KOPT-K1 (cell line): Measurements from ENCODE around the gene ABCC4.

ENCODE experiments used
- H3K27ac ChIP-seq: fragments of 200-600 bp; sonication (generic); 2 replicates; pipeline ENCODE4 v1.5.1; 2016; ENCODE audit warnings: antibody characterized with exemption, mild to moderate bottlenecking, low read depth, low read length; ENCODE audit not compliant: poor library complexity, severe bottlenecking
- H3K36me3 ChIP-seq: fragments of 200-600 bp; sonication (generic); 2 replicates; pipeline ENCODE4 v1.5.1; 2017; ENCODE audit warnings: antibody characterized with exemption, mild to moderate bottlenecking, low read length, moderate library complexity; ENCODE audit not compliant: insufficient read depth
- H3K9me3 ChIP-seq: fragments of 200-600 bp; sonication (generic); 2 replicates; pipeline ENCODE4 v1.5.1; 2017; ENCODE audit warnings: antibody characterized with exemption, low read length, mild to moderate bottlenecking; ENCODE audit not compliant: insufficient read depth, poor library complexity, severe bottlenecking

ABCC4 gene

DNA sequence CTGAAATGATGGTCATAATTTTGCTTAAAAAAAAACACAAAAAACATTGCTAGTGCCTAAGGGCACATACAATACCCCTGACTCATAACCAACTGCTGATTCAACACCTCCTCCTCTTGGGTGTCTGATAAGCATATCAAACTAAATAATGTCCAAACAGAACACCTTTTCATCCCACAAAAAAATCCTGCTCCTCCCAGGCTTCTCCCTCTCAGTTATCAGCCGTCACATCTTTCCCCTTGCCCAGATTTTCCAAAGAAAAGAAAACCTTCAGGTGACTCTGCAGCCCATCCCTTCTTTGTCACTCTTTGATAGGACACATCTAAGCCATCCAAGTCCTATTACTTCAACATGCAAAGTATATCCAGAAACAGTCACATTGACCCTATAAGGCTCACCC, 46.9 kb downstream of the ABCC4 start:
- no peaks in the 10 kb centered on the region for H3K36me3 ChIP-seq
- no peak overlapping the region for H3K27ac ChIP-seq
- no peaks in the 10 kb centered on the region for H3K9me3 ChIP-seq

- H3K9me3 ChIP-seq, result no peaks in the 10 kb centered on the region
- H3K36me3 ChIP-seq, result no peaks in the 10 kb centered on the region
- no peak overlapping the region for H3K27ac ChIP-seq
These were observed 48.2 kb downstream of the ABCC4 start for GRCh38 chr13:95253033-95253432.

- no peak overlapping the region for H3K27ac ChIP-seq
- H3K9me3 ChIP-seq, result no peaks in the 10 kb centered on the region
- H3K36me3 ChIP-seq, result peaks cover 3% of the 10 kb centered on the region; the same call in 1 of the 2 replicates
These were observed 49.6 kb downstream of the ABCC4 start for GRCh38 chr13:95251641-95252040.

DNA sequence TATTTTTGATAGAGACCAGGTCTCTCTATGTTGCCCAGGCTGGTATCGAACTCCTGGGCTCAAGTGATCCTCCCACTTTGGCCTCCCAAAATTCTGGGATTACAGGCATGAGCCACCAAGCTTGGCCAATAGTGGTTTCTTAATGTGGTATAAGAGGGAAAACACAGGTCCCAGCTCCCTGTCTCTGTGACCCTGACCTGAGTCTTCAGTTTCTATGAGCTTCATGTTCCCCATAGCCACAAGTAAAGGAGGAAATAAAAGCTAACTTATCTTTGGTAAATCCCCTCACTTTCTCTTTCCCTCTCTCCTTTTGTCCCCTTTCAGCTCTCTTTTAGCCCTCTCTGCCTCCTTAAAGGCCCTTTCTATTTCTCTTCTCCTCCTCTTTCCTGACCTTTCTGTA, 50.3 kb downstream of the ABCC4 start:
- H3K27ac ChIP-seq, result no peak overlapping the region
- H3K36me3 ChIP-seq, result peaks cover 10% of the 10 kb centered on the region; the same call in 1 of the 2 replicates
- no peaks in the 10 kb centered on the region for H3K9me3 ChIP-seq

DNA sequence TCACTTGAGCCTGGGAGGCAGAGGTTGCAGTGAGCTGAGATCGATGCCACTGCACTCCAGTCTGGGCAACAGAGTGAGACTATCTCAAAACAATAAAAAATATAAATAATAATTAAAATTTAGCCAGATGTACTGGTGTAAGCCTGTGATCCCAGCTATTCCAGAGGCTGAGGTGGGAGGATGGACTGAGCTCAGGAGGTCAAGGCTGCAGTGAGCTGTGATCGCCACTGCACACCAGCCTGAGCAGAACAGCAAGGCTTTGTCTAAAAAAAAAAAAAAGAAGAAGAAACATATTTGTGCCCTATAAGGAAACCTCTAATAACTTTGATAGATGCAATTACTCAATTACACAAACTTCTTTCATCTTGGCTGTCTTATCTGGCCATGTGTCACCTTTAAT, 52.3 kb downstream of the ABCC4 start:
- Histone ChIP-seq H3K36me3 (peaks cover 10% of the 10 kb centered on the region; the same call in 1 of the 2 replicates), H3K9me3 (no peaks in the 10 kb centered on the region), H3K27ac (no peak overlapping the region)

GRCh38 chr13:95247852-95248251, 53.4 kb downstream of the ABCC4 start:
- no peak overlapping the region for H3K27ac ChIP-seq
- peaks cover 10% of the 10 kb centered on the region; the same call in 1 of the 2 replicates for H3K36me3 ChIP-seq
- H3K9me3 ChIP-seq, result no peaks in the 10 kb centered on the region

DNA sequence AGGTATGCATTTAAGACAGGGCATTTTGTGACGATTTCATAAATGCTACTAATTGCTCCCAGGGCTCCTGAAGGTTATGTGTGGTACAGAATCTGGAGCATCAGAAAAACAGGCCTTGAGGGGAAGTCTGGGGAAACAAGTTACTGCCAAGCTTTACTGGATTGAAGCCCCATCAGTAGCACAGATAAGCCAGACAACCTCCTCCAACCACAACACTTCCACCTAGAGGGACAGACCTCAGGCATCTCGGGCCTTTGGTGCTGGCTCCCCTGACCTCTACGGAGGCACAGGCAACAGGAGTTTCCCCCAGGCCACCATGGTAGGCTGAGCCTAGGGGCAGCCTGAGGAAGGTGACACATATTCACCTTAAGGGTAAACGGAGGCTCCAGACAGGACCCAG, 54.1 kb downstream of the ABCC4 start:
- Histone ChIP-seq H3K9me3 (no peaks in the 10 kb centered on the region), H3K27ac (no peak overlapping the region)

GRCh38 chr13:95246292-95247082, 54.8 kb downstream of the ABCC4 start:
- Histone ChIP-seq H3K27ac (no peak overlapping the region), H3K9me3 (no peaks in the 10 kb centered on the region), H3K36me3 (peaks cover 10% of the 10 kb centered on the region; the same call in 1 of the 2 replicates)

More for the DNA sequence above, 54.1 kb downstream of the ABCC4 start:
- H3K36me3 ChIP-seq, result peaks cover 10% of the 10 kb centered on the region; the same call in 1 of the 2 replicates

- H3K9me3 ChIP-seq, result no peaks in the 10 kb centered on the region
- peaks cover 10% of the 10 kb centered on the region; the same call in 1 of the 2 replicates for H3K36me3 ChIP-seq
- H3K27ac ChIP-seq, result no peak overlapping the region
These were observed 56.2 kb downstream of the ABCC4 start for GRCh38 chr13:95245071-95245470.

DNA sequence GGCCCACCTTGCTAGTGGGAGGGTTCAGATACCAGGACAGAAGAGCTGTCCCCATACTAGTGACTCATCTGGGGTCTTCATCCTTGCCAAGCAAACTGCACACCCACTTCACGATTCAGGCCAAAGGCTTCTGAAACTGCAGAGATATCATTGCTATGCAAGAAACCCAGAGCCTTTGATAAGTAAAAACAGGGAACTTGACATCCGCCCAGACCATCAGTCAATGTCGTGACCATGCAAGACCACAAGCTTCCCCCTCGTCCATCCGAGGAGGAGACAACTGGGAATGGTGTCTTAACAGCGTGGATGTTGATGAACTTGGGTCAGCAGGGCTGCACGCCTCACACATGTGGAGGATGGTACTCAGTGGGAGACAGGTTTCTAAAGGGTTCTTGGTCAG, 58.0 kb downstream of the ABCC4 start:
- peaks cover 10% of the 10 kb centered on the region; the same call in 1 of the 2 replicates for H3K36me3 ChIP-seq
- no peaks in the 10 kb centered on the region for H3K9me3 ChIP-seq
- no peak overlapping the region for H3K27ac ChIP-seq

DNA sequence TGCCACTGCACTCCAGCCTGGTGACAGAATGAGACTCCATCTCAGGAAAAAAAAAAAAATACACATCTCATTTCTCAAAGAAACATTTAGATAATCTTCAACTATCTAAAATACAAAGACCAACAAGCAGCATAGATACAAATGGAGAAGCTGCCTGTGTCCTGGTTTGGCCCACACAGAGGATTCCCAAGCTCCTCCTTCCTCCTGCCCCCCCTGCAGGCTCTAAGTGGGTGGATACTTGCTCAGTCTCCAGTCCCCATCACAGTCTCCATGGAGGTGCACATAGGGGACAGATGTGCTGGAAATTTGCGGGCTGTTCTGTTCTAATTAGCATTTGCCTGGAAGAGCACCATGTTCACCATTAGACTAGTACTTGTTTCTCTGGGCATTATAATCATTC, 59.9 kb downstream of the ABCC4 start:
- no peaks in the 10 kb centered on the region for H3K9me3 ChIP-seq
- H3K36me3 ChIP-seq, result peaks cover 4% of the 10 kb centered on the region; the same call in 1 of the 2 replicates
- H3K27ac ChIP-seq, result no peak overlapping the region

- Histone ChIP-seq H3K36me3 (no peaks in the 10 kb centered on the region), H3K9me3 (no peaks in the 10 kb centered on the region), H3K27ac (no peak overlapping the region)
These were observed 62.0 kb downstream of the ABCC4 start for GRCh38 chr13:95239283-95239682.

DNA sequence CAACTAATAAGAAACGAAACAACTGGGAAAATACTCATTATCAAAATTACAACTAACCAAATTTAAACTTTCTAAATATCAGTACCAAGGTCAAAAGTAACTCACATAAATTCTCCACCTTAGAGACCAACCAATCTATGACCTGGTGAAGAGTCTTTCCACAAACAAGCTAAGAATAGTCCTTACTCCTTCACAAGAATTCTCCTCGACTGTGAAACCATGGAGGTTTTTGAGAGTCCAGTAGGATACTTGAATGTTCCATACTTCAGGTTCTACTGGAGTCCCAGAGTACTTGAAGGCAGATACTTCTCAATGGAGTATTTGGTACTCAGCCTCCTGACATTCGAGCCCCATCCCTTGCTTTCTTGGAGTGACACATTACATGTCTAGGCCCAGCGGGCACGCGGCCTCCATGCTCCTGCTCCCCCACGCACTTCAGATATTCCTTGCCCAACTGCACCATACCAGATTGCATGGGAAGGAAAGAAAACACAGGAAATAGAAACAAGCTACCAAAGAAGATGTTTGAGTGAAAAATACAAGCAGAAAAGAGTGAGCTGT, 63.9 kb downstream of the ABCC4 start:
- Histone ChIP-seq H3K9me3 (no peaks in the 10 kb centered on the region), H3K27ac (no peak overlapping the region), H3K36me3 (no peaks in the 10 kb centered on the region)

DNA sequence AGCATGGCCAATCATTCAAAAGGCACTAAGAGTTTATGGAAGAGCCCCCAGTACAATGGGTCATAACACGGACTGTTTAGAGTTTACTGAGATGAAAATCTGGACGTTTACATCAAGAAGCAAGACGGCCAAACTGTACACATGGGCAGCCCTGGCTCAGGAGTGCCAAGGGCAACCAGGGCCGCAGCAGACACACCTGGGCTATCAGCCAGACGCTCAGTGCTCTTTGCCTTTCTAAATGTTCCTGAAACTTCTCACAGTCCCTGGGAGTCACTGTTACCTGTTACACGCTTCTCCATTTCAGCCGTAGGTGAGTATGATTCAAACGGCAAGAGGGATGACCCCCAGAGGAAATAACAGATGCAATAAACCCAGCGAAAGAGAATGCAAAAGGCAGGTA, 64.5 kb downstream of the ABCC4 start:
- no peak overlapping the region for H3K27ac ChIP-seq
- no peaks in the 10 kb centered on the region for H3K9me3 ChIP-seq
- no peaks in the 10 kb centered on the region for H3K36me3 ChIP-seq

DNA sequence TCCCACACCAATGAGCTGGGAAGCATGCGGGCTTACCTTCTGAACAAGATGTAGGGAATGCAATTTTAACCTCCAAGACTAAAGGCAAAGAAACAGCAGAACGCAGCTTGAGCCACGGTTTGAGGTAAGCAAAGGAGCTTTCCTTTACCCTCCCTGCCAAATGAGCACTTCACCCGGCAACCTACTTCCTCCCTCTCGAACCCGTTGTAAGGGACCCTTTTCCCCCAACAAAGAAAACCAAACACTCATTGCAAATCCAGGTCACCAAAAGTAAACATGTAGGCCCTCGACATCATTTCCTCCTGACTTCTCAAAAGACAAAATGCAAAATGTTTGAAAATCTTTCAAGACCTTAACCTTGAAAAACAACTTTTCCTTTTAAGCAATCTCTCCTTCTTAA, 65.3 kb downstream of the ABCC4 start:
- no peaks in the 10 kb centered on the region for H3K36me3 ChIP-seq
- no peaks in the 10 kb centered on the region for H3K9me3 ChIP-seq
- no peak overlapping the region for H3K27ac ChIP-seq
